GM12892 (cell line): ENCODE measurements around the gene GNAT3.

ENCODE experiments used
- POLR2A ChIP-seq: IDR thresholded peaks from 2 replicates; pipeline ENCODE4 v1.6.1; 2011; ENCODE audit warnings: low read depth, low read length, control low read depth
- TAF1 ChIP-seq: IDR thresholded peaks from 2 replicates; pipeline ENCODE4 v1.6.1; 2011; ENCODE audit warnings: low read depth, mild to moderate bottlenecking, control low read depth, low read length, borderline replicate concordance

DNA sequence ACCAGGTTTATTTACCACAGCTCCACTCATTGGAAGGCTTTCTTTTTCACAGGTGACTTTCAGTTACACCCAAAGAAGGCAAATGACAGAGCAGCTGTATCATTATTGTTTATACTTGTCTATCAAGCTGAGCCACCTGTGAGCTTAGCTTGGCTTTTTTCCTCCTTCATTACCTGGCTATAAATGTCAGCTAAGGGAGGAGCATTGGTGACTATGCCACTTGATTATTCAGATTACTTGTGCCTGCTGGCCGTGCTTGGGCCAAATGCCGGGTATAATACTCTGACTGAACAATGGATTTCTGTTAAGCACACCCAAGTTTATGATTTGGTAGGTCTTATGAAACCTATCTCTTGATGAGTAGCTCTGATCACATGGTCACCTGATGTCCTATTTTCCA, 9.9 kb upstream of the GNAT3 start:
- TF ChIP-seq POLR2A (no peak), TAF1 (no peak)
